HG03457 (cell line): ENCODE measurements around the gene ZCCHC14.

Source experiments
- ATAC-seq: cut with Tn5 transposase; IDR thresholded peaks from one replicate; pipeline ENCODE4 v1.9.1; 2021; ENCODE audit warnings: moderate number of reproducible peaks; ENCODE audit not compliant: unreplicated experiment

The ZCCHC14 gene

DNA sequence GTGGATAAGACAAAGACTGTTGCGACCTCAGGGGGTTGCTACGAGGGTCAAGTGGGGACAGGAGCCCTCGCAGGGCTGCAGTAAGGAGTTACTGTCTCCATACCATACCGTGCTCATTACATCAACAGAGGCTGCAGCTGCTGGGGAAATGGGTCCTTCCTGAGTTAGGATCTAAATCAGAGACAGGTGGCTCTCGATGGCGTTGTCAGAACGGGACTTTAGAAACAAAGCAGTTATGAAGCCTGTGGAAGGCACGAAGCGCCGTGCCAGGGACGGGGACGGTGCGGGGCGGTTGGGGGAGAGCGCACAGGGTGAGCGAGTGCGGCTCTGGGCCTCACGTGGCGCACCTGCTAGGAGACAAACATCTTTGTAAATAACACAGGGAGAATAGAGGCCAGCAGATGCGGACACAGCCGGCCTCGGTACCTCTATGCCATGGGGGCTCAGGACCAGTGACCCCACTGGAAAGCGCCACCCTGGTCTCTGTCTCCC, 34.4 kb downstream of the ZCCHC14 start:
- ATAC-seq, result no peak

GRCh38 chr16:87457709-87458423, 35.0 kb downstream of the ZCCHC14 start:
- no peak for ATAC-seq

DNA sequence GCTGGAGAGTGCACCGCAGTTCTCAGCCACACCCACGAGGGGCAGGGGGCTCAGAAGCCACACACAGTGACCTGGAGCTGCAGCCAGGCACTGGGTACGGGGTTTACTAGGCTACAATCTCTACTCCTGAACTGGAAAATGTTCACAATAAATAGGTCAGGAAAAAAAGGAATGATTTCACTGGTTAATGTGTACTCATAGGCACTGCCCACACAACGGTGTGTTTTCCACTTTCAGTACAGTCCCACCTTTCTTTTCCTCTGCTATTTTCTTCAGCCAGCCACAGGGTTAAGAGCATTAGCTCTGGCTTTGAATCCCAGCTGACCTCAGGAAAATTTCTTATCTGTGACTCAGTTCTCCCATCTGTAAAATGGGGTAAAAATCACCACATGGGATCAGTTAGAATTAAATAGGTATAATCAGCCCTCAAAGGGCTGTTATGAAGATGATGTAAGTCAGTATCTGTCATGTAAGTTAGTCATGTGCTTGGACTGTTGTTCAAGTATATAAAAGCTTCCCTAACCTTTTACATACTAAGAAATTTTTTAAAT, 35.7 kb downstream of the ZCCHC14 start:
- no peak for ATAC-seq

DNA sequence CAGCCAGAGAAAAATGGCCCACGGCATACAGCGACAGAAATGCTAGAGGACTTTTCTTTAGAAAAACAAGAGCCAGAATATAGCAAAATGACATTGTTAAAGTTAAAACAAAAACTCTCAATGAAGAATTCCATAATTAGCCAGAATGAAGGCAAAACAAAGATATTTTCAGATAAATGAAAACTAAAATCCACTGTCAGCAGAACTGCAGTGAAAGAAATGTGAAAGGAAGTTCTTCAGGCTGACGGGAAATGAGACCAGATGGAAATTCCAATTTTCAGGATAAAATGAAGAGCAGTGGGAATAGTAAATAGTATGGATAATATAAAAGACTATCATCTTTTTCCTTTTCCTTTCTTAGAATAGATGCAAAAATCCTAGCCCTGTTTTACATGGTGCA, 38.4 kb downstream of the ZCCHC14 start:
- ATAC-seq, result no peak

- ATAC-seq, result no peak
These were observed 39.5 kb downstream of the ZCCHC14 start for GRCh38 chr16:87453326-87453725.

- ATAC-seq, result no peak
These were observed 41.1 kb downstream of the ZCCHC14 start for GRCh38 chr16:87451563-87452210.

DNA sequence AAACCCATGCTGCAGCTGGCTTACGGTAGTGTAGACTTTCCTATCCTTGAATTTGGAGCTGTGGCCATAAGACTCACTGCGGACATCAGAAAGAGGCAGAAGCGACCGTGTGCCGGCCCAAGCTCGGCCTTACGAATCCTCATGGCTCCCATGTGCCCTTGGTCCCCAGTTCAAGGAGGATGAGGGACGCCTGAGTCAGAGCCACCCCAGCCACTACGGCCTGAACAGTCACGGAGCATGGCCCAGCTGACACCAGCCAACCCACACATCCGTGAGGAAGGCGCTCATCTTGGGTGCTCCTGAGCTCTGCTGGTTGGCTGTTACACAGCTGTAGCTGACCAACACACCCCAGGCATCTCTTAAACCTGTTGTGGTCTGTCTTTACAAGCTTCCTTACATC, 44.0 kb downstream of the ZCCHC14 start:
- ATAC-seq, result no peak

DNA sequence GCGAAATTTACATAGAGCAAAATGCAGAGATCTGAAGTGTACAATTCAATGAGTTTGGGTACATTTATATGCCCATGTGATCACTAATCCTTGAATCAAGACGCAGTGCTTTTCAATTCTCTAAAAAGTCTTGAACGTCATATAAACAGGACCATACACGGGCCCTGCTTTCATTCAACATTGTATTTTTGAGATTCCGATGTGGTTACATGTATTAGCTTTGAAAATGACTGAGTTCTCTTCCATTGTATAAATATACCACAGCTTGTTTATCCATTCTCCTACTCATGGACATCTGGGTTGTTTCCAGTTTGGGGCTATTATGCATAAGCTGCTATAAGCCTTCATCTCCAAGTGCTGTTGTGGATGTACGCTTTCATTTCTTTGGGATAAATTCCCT, 45.5 kb downstream of the ZCCHC14 start:
- no peak for ATAC-seq

DNA sequence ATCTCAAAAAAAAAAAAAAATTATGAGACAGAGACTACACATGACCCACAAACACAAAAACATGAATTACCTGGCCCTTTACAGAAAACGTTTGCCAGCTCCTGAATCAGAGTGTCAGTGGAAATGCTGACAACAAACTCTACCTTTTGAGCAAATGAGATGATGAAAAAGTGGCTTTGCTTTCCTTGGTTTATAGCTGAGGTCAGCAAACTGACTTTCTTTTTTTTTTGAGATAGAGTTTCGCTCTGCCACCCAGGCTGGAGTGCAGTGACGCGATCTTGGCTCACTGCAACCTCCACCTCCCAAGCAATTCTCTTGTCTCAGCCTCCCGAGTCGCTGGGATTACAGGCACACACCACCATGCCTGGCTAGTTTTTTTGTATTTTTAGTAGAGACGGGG, 46.3 kb downstream of the ZCCHC14 start:
- ATAC-seq, result no peak

DNA sequence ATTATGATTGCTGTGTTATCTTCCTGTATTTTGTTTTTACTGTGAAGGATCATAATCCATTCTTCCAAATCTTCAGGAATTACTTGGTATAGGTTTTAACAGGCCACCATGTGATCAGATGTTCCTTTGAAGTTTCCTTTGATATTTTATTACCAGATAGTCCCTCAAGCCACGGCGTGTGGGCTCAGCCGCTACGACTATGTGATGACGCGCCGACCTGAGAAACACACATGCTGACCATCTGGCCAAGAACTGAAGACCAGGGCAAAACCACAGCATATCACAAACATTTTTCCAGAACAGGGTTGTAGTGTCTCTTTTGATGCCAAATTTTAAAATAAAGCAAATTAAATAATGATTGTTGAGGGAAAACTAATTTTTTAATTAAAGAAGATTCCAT, 47.3 kb downstream of the ZCCHC14 start:
- ATAC-seq, result no peak

GRCh38 chr16:87443964-87444363, 48.9 kb downstream of the ZCCHC14 start:
- ATAC-seq, result no peak

GRCh38 chr16:87443016-87443415, 49.8 kb downstream of the ZCCHC14 start:
- no peak for ATAC-seq

- ATAC-seq, result no peak
These were observed 50.2 kb downstream of the ZCCHC14 start for GRCh38 chr16:87442581-87442966.

GRCh38 chr16:87441886-87442580, 50.8 kb downstream of the ZCCHC14 start:
- ATAC-seq, result no peak

DNA sequence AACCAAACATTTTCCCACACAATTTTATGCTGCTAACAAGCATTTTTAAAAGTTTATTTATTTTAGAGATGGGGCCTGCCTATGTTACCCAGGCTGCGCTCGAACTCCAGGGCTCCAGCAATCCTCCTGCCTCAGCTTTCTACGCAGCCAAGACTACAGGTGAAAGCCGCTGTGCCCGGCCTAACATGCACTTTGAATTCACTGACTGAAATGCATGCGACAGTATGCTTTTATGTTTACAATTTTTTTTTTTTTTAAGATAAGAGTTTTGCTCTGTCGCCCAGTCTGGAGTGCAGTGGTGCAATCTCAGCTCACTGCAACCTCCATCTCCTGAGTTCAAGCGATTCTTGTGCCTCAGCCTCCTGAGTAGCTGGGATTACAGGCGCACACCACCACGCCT, 52.9 kb downstream of the ZCCHC14 start:
- ATAC-seq, result no peak

GRCh38 chr16:87438611-87438985, 54.2 kb downstream of the ZCCHC14 start:
- no peak for ATAC-seq

DNA sequence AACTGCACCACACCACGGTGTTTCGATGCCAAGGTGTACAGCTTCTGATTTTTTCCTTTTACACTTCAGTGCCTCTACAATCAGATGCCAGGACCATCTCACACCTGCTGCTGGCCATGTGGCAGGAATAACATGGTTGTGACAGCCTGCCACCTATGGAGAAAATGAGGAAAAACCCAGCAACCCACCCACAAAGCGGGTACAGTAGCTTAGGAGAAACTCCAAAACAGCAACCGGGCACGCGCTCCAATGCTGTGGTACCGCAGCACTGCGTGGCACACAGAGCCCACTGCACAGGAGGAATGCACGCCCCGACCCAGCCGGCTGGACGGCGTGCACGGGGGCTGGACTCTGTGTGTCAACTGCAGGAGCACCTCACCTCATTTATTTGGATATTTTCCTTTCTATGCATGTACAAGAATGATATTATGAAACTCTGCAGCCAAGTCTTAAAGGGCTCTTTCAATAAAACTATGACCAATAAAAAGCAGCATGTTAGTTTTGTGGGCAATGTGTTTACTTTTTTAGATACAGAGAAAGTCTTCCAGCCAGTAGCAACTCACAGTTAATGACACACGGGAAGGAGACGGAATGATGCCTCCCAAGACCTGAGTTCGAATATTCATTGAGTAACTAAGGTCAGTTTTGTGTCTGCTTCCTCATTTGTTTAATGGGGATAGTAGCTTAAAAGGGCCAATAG, 54.8 kb downstream of the ZCCHC14 start:
- ATAC-seq, result no peak

DNA sequence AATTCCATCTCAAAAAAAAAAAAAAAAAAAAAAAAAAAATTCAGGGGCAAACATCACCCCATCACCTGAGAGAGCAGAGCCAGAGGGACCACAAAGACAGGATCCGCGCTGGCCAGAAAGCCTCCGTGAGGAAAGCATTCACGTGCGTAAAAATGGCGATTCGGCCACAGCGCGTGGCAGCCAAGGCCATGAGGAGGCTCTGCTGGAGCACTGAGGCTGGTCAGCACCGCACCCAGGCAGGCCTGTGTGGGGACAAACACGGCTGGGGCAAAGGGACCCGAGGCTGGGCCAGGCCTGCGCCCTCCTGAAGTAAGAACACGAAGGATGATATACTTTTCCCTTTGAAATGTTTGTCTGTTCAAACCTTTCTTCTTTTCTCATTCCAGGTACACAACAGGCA, 55.5 kb downstream of the ZCCHC14 start:
- no peak for ATAC-seq

GRCh38 chr16:87436225-87437172, 56.3 kb downstream of the ZCCHC14 start:
- ATAC-seq, result no peak
